NCI-H526 (cell line): ENCODE data around the gene TPP2.

Experiments
- DNase-seq, 2 experiments: peaks; one replicate each; lab custom pipeline; 2025; lab: John Stamatoyannopoulos, UW

TPP2 gene

GRCh38 chr13:102597029-102597961, 509 bp downstream of the TPP2 start:
- DNase-seq: peak; percentile 10 to 47

GRCh38 chr13:102598061-102598460, 1.3 kb downstream of the TPP2 start:
- no peak for DNase-seq

GRCh38 chr13:102599426-102600012, 2.7 kb downstream of the TPP2 start:
- DNase-seq: no peak

- no peak for DNase-seq
Observed at GRCh38 chr13:102606537-102607309, 9.9 kb downstream of the TPP2 start.

GRCh38 chr13:102608974-102609373, 12.2 kb downstream of the TPP2 start:
- DNase-seq: no peak

- no peak for DNase-seq
Observed at GRCh38 chr13:102609696-102610095, 12.9 kb downstream of the TPP2 start.

GRCh38 chr13:102610296-102610895, 13.6 kb downstream of the TPP2 start:
- no peak for DNase-seq

- DNase-seq: no peak
Observed at GRCh38 chr13:102617697-102618350, 21.0 kb downstream of the TPP2 start.

GRCh38 chr13:102620516-102620915, 23.7 kb downstream of the TPP2 start:
- DNase-seq: no peak

GRCh38 chr13:102626928-102627327, 30.1 kb downstream of the TPP2 start:
- DNase-seq: no peak

GRCh38 chr13:102628559-102628958, 31.8 kb downstream of the TPP2 start:
- no peak for DNase-seq

GRCh38 chr13:102631198-102631597, 34.4 kb downstream of the TPP2 start:
- no peak for DNase-seq

- DNase-seq: no peak
Observed at GRCh38 chr13:102638741-102639140, 42.0 kb downstream of the TPP2 start.

- DNase-seq: no peak
Observed at GRCh38 chr13:102642029-102642428, 45.2 kb downstream of the TPP2 start.

GRCh38 chr13:102642475-102642874, 45.7 kb downstream of the TPP2 start:
- no peak for DNase-seq

GRCh38 chr13:102643656-102644055, 46.9 kb downstream of the TPP2 start:
- no peak for DNase-seq

- DNase-seq: no peak
Observed at GRCh38 chr13:102645701-102646100, 48.9 kb downstream of the TPP2 start.

- no peak for DNase-seq
Observed at GRCh38 chr13:102648046-102648445, 51.3 kb downstream of the TPP2 start.

GRCh38 chr13:102650444-102650843, 53.7 kb downstream of the TPP2 start:
- no peak for DNase-seq

GRCh38 chr13:102651392-102651791, 54.6 kb downstream of the TPP2 start:
- no peak for DNase-seq

- no peak for DNase-seq
Observed at GRCh38 chr13:102651892-102652291, 55.1 kb downstream of the TPP2 start.

GRCh38 chr13:102654756-102655155, 58.0 kb downstream of the TPP2 start:
- no peak for DNase-seq
